Measurements from ENCODE around the gene ADCY5.
A peak's percentile ranks its signal among the peaks of the same experiment; 100 is the strongest.

The ADCY5 gene

DNA sequence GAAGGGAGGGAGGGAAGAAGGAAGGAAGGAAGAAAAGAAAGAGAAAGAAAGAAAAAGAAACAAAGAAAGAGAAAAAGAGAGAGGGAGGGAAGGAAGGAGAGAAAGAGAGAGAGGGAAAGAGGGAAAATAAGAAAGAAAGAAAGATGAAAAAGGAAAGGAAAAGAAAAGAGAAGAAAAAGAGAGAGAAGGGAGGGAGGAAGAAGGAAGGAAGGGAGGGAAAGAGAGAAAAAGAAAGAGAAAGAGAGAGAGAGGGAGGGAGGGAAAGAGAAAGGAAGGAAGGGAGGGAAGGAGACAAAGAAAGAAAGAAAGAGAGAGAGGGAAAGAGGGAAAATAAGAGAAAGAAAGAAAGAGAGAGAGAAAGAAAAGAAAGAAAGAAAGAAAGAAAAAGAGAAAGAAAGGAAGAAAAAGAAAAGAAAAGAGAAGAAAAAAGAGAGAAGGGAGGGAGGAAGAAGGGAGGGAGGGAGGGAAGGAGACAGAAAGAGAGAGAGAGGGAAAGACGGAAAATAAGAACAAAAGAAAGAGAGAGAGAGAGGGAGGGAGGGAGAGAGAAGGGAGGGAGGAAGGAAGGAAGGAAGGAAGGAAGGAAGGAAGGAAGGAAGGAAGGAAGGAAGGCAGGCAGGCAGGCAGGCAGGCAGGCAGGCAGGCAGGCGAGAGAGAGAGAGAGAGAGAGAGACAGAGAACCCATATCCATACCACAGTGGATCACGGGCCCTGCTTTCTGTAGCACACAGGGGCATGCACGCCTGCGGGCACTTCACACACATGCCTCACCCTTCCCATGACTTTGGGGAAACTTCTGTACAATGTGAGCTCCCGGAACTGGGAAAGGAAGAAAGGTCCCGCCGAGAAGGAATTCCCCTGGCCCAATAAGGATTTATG lies 52.5 kb downstream of the ADCY5 start:
- ChIA-PET CTCF (interaction anchor here (1.3 kb wide), 1 partner anchor 31 kb away, joined by 6 read pairs; no protein-coding TSS in a partner anchor), POLR2A (no interaction called here)
- TF ChIP-seq ZNF366 (tag by site-specific recombination; conservative IDR thresholded peaks at IDR 0.05): peak; percentile 91
- TF ChIP-seq IKZF3 (tag by site-specific recombination; IDR thresholded peaks at IDR 0.05): no peak
- peak; percentile 94 for TF ChIP-seq PRDM1 (tag by site-specific recombination; IDR thresholded peaks at IDR 0.05)
- TF ChIP-seq, protein P1, sequence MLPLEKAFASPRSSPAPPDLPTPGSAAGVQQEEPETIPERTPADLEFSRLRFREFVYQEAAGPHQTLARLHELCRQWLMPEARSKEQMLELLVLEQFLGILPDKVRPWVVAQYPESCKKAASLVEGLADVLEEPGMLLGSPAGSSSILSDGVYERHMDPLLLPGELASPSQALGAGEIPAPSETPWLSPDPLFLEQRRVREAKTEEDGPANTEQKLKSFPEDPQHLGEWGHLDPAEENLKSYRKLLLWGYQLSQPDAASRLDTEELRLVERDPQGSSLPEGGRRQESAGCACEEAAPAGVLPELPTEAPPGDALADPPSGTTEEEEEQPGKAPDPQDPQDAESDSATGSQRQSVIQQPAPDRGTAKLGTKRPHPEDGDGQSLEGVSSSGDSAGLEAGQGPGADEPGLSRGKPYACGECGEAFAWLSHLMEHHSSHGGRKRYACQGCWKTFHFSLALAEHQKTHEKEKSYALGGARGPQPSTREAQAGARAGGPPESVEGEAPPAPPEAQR (tag by site-specific recombination; IDR thresholded peaks at IDR 0.05): no peak
- peak; percentile 77 for TF ChIP-seq ZNF596 (tag by site-specific recombination; IDR thresholded peaks at IDR 0.05)
- TF ChIP-seq KLF7 (tag by site-specific recombination; IDR thresholded peaks at IDR 0.05; ENCODE audit: borderline replicate concordance): no peak
- no peak overlapping the region for H3K4me3 ChIP-seq (ENCODE audit: low read depth, low read length)
- H3K36me3 ChIP-seq (ENCODE audit: control insufficient read depth in 2 of 2, insufficient read depth in 1 of 2, low read length in 2 of 2): no peaks in the 10 kb centered on the region
- no peaks in the 10 kb centered on the region for H3K9me3 ChIP-seq (ENCODE audit: control insufficient read depth, insufficient read depth, low read depth, low read length)
- no peak overlapping the region for H3K27ac ChIP-seq (ENCODE audit: extremely low read depth, low read depth, low read length)
- no peaks in the 10 kb centered on the region for H3K4me1 ChIP-seq (ENCODE audit: control insufficient read depth, insufficient read depth, low read length)

DNA sequence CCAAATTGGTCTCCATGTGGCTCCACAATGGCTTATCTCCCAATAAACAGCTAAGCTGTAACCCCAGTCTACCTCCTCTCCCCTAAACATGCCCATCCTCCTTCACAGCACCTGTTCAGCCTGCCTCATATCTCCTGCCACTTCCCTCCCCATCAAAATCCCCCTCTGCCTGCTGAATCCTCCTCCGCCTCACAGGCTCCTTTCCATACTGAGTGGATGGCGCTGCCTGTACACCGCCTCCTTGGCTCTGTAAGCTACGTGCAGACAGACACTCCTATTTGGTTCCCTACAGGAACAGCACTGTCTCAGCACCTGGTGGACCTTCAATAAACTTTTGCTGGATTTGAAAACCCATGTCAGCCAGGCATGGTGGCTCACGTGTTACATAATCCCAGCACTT lies 53.7 kb downstream of the ADCY5 start:
- ChIA-PET CTCF (no interaction called here), POLR2A (no interaction called here)
- Histone ChIP-seq H3K9me3 (ENCODE audit: control insufficient read depth, insufficient read depth, low read depth, low read length) (no peaks in the 10 kb centered on the region), H3K4me1 (ENCODE audit: control insufficient read depth, insufficient read depth, low read length) (no peaks in the 10 kb centered on the region), H3K4me3 (ENCODE audit: low read depth, low read length) (no peak overlapping the region), H3K36me3 (ENCODE audit: control insufficient read depth in 2 of 2, insufficient read depth in 1 of 2, low read length in 2 of 2) (no peaks in the 10 kb centered on the region), H3K27ac (ENCODE audit: extremely low read depth, low read depth, low read length) (no peak overlapping the region)
- TF ChIP-seq ZNF521 (tag by site-specific recombination; IDR thresholded peaks at IDR 0.05): no peak
- TF ChIP-seq ZNF548 (tag by site-specific recombination; IDR thresholded peaks at IDR 0.05): no peak
- no peak for TF ChIP-seq ZNF544 (tag by site-specific recombination; IDR thresholded peaks at IDR 0.05)
- TF ChIP-seq ZSCAN16 (tag by site-specific recombination; IDR thresholded peaks at IDR 0.05): no peak
- TF ChIP-seq, protein P1 (tag by site-specific recombination; IDR thresholded peaks at IDR 0.05): no peak
- TF ChIP-seq ZNF416 (tag by site-specific recombination; IDR thresholded peaks at IDR 0.05): no peak
- no peak for TF ChIP-seq ZNF777 (tag by site-specific recombination; IDR thresholded peaks at IDR 0.05; ENCODE audit: borderline replicate concordance)
- TF ChIP-seq ZNF239 (tag by site-specific recombination; IDR thresholded peaks at IDR 0.05): no peak
- no peak for TF ChIP-seq ZNF274 (IDR thresholded peaks at IDR 0.05; ENCODE audit: low read length)
- TF ChIP-seq ZNF274 (tag by site-specific recombination; IDR thresholded peaks at IDR 0.05; ENCODE audit: borderline replicate concordance): no peak
- no peak for TF ChIP-seq ZNF155 (tag by site-specific recombination; IDR thresholded peaks at IDR 0.05)
- no peak for TF ChIP-seq ZNF202 (tag by site-specific recombination; IDR thresholded peaks at IDR 0.05; ENCODE audit: borderline replicate concordance)
- TF ChIP-seq ZNF157 (tag by site-specific recombination; IDR thresholded peaks at IDR 0.05): no peak

DNA sequence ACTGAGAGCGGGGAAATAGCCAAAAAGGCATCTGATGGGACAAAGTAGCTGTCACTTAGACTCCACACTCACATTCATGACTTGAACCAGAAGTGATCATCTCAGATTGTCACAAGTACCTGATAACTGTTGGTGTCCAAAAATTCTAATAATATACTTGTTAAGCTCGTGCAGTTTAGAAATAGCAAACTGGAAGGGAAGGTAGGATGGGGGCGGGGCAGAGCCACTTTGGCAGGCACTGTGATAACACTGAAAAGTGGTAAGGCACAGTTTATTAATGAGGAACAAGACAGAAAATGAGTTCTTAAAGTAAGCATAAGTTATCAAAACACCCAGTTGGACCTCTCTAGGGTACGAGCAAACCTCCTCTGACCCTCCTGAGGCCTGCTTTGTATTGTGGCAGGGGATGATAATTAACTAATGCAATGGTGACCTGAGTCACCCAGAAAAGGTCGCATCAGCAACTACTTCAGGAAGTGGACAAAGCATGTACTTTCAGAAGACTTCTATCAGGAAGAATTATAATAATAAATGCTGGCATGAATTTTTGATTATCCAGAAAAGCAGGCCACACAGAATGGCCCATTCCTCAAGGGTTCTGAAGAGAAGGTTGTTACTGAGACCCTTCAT lies 54.4 kb downstream of the ADCY5 start:
- ChIA-PET POLR2A (no interaction called here), CTCF (no interaction called here)
- Histone ChIP-seq H3K36me3 (ENCODE audit: control insufficient read depth in 2 of 2, insufficient read depth in 1 of 2, low read length in 2 of 2) (no peaks in the 10 kb centered on the region), H3K27ac (ENCODE audit: extremely low read depth, low read depth, low read length) (no peak overlapping the region), H3K4me3 (ENCODE audit: low read depth, low read length) (no peak overlapping the region), H3K4me1 (ENCODE audit: control insufficient read depth, insufficient read depth, low read length) (no peaks in the 10 kb centered on the region), H3K9me3 (ENCODE audit: control insufficient read depth, insufficient read depth, low read depth, low read length) (no peaks in the 10 kb centered on the region)
- TF ChIP-seq, protein P2, sequence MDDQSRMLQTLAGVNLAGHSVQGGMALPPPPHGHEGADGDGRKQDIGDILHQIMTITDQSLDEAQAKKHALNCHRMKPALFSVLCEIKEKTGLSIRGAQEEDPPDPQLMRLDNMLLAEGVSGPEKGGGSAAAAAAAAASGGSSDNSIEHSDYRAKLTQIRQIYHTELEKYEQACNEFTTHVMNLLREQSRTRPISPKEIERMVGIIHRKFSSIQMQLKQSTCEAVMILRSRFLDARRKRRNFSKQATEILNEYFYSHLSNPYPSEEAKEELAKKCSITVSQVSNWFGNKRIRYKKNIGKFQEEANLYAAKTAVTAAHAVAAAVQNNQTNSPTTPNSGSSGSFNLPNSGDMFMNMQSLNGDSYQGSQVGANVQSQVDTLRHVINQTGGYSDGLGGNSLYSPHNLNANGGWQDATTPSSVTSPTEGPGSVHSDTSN (CRISPR knock-in tag; IDR thresholded peaks at IDR 0.05): no peak
- TF ChIP-seq KLF7 (tag by site-specific recombination; IDR thresholded peaks at IDR 0.05; ENCODE audit: borderline replicate concordance) (no peak), ZNF394 (tag by site-specific recombination; IDR thresholded peaks at IDR 0.05; ENCODE audit: borderline replicate concordance) (no peak), ZNF585B (tag by site-specific recombination; IDR thresholded peaks at IDR 0.05) (no peak), ZNF660 (tag by site-specific recombination; IDR thresholded peaks at IDR 0.05) (no peak), ZNF777 (tag by site-specific recombination; IDR thresholded peaks at IDR 0.05; ENCODE audit: borderline replicate concordance) (no peak), ZNF624 (tag by site-specific recombination; IDR thresholded peaks at IDR 0.05) (no peak), ZFHX2 (tag by site-specific recombination; conservative IDR thresholded peaks at IDR 0.05) (no peak), ZEB2 (tag by site-specific recombination; IDR thresholded peaks at IDR 0.05) (no peak)
- TF ChIP-seq, protein P3, sequence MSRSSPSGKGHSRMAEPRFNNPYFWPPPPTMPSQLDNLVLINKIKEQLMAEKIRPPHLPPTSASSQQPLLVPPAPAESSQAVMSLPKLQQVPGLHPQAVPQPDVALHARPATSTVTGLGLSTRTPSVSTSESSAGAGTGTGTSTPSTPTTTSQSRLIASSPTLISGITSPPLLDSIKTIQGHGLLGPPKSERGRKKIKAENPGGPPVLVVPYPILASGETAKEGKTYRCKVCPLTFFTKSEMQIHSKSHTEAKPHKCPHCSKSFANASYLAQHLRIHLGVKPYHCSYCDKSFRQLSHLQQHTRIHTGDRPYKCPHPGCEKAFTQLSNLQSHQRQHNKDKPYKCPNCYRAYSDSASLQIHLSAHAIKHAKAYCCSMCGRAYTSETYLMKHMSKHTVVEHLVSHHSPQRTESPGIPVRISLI (tag by site-specific recombination; IDR thresholded peaks at IDR 0.05): no peak
